Heart left ventricle (tissue), 16 donors: ENCODE data around the gene MAOA. TPM values are rescaled to one million over a fixed set of nuclear protein-coding genes. Genes with fewer than 3 reads are reported as not detected.

Experiments
- ATAC-seq, 4 donors: fragments of 200-7000 bp; cut with Tn5 transposase; one replicate each; pipeline ENCODE4 v1.9.1; 2020 to 2022; ENCODE audit warnings: moderate library complexity in 4 of 4, mild to moderate bottlenecking in 3 of 4, moderate number of reproducible peaks in 1 of 4
- DNase-seq, 5 donors: peaks; one replicate each; pipeline ENCODE4 v3.0.0-alpha.2; 2020
- H3K27ac ChIP-seq, 12 donors: fragments of 200-600 bp; sonication (generic) in 4 of 12; one replicate each; pipeline versions ENCODE4 v1.5.0 to v1.8.0; 2016 to 2022; ENCODE audit warnings: mild to moderate bottlenecking in 2 of 12
- H3K27me3 ChIP-seq, 9 donors: fragments of 200-600 bp; sonication (generic) in 2 of 9; one replicate each; pipeline versions ENCODE4 v1.5.1 to v1.8.0; 2016 to 2022; ENCODE audit warnings: mild to moderate bottlenecking in 3 of 9
- H3K36me3 ChIP-seq, 9 donors: fragments of 200-600 bp; sonication (generic) in 2 of 9; one replicate each; pipeline versions ENCODE4 v1.5.0 to v1.8.0; 2018 to 2022; ENCODE audit warnings: mild to moderate bottlenecking in 2 of 9
- H3K4me1 ChIP-seq, 12 donors: fragments of 200-600 bp; sonication (generic) in 4 of 12; one replicate each; pipeline versions ENCODE4 v1.5.0 to v1.8.0; 2016 to 2022; ENCODE audit warnings: mild to moderate bottlenecking in 3 of 12
- H3K4me3 ChIP-seq, 12 donors: fragments of 200-600 bp; sonication (generic) in 4 of 12; one replicate each; pipeline versions ENCODE4 v1.5.0 to v1.8.0; 2017 to 2022; ENCODE audit warnings: mild to moderate bottlenecking in 9 of 12, moderate library complexity in 4 of 12
- H3K9me3 ChIP-seq, 12 donors: fragments of 200-600 bp; sonication (generic) in 4 of 12; one replicate each; pipeline versions ENCODE4 v1.5.0 to v1.8.0; 2016 to 2022; ENCODE audit warnings: mild to moderate bottlenecking in 1 of 12
- CTCF ChIP-seq, 12 donors: fragments of 200-600 bp; sonication (generic) in 4 of 12; IDR thresholded peaks; one replicate each; pipeline versions ENCODE4 v1.5.0 to v1.8.0; 2018 to 2022; ENCODE audit warnings: antibody characterized with exemption in 12 of 12, mild to moderate bottlenecking in 5 of 12
- POLR2A ChIP-seq, 2 donors: fragments of 450-650 bp; IDR thresholded peaks; one replicate each; pipeline ENCODE4 v1.6.1; 2017; ENCODE audit warnings: antibody characterized with exemption in 2 of 2, mild to moderate bottlenecking in 2 of 2, moderate library complexity in 2 of 2
- WGBS, 4 donors: extraction: QIAGEN DNeasy Blood & Tissue Kit in 2 of 4; methylation state at CpG; one replicate each; pipeline versions ENCODE4 v1.1.5 to v1.1.7; 2013 to 2018; 5-methylcytosine and 5-hydroxymethylcytosine counted together
- intact Hi-C, 10 donors: fragments of 100-400 bp; cut with DNase I; formaldehyde crosslinking; loops; one replicate each; pipeline versions ENCODE4 v1.11.1 to v1.14.2; 2022
- polyA plus RNA-seq, 2 donors: library from polyadenylated mRNA; stranded (reverse); fragments of 200-250 nt; gene quantifications; one replicate each; pipeline ENCODE4 v1.2.3, GENCODE V29; 2013
- total RNA-seq, 9 donors: library from RNA; depleted of rRNA in 2 of 9; stranded (reverse); fragments of >200 nt in 2 of 9; fragmentation: NEBNext Ultra II Directional in 3 of 9; extraction: Animal tissue kit (Norgen Biotek cat#: 25700) in 3 of 9; gene quantifications; one replicate each; pipeline versions ENCODE4 v1.1.0 to v1.2.4, GENCODE V29; 2016 to 2023
- donor health status: ischemic (EF 13 %, LVEDD 7.1; RV severe dilation, severe dysfunction).
- donor health status: healthy with polysubstance abuse.
- donor health status: DM: no; HTN: yes; CAD: no.
- donor health status: DM: no; HTN: no; CAD: no.
- donor health status: ischemic (EF 25% LVEDD 6.9; RV normal size, moderate dysfunction).
- donor health status: ischemic (EF 25% LVEDD 5.7; RV mildly dilated, moderate dysfunction).
- donor health status: healthy.
- donor health status: DM: yes; HTN: yes; CAD: no.
- donor health status: ischemic (EF 35%, LVEDD 5.7; RV mildly dilated, moderate dysfunction).
- donor health status: nonischemic (EF 11% LVEDD 7.7; RV severe dilation, severe dysfunction).
- donor health status: DM: yes; HTN: yes; CAD: no.
- donor health status: PGD.
- donor health status: ischemic (EF 29% LVEDD 5.4; RV normal size, mild dysfunction).
- donor health status: nonischemic (EF 23%, LVEDD 6.1; RV moderate dilation, normal function).

The MAOA gene
- total and polyA plus RNA-seq, 11 donors = 38.2 to 320 (median 104) TPM

- Histone ChIP-seq H3K4me3 (no peak overlapping the region), H3K36me3 (no peaks in the 10 kb centered on the region)
These were observed 24.3 kb upstream of the MAOA start for GRCh38 chrX:43631841-43632240.

GRCh38 chrX:43633081-43633480 lies 23.0 kb upstream of the MAOA start:
- no peak for DNase-seq
- no peaks in the 10 kb centered on the region for H3K4me1 ChIP-seq

More at GRCh38 chrX:43631841-43632240, 24.3 kb upstream of the MAOA start:
- DNase-seq = no peak
- Histone ChIP-seq H3K27ac (no peak overlapping the region), H3K27me3 (peaks cover 0 to 5% (median 0%) of the 10 kb centered on the region in 9 donors), H3K4me1 (no peaks in the 10 kb centered on the region), H3K9me3 (no peaks in the 10 kb centered on the region)
- intact Hi-C loops = no loop called here
- ATAC-seq = no peak
- 65 to 77% (median 70%) methylated on average over 1 of the region's 1 CpG for WGBS, 4 donors
- no peak for TF ChIP-seq CTCF (IDR thresholded peaks at IDR 0.05)
- TF ChIP-seq POLR2A (IDR thresholded peaks at IDR 0.05) = no peak

GRCh38 chrX:43633757-43634156 lies 22.3 kb upstream of the MAOA start:
- Histone ChIP-seq H3K9me3 (no peaks in the 10 kb centered on the region), H3K4me1 (no peaks in the 10 kb centered on the region), H3K36me3 (no peaks in the 10 kb centered on the region), H3K27me3 (peaks cover 0 to 17% (median 0%) of the 10 kb centered on the region in 9 donors), H3K27ac (no peak overlapping the region), H3K4me3 (no peak overlapping the region)
- WGBS, 4 donors = 55 to 91% (median 72%) methylated on average over 3 of the region's 3 CpGs
- ATAC-seq = no peak
- no peak for DNase-seq
- intact Hi-C loops = no loop called here
- TF ChIP-seq POLR2A (IDR thresholded peaks at IDR 0.05) = no peak
- TF ChIP-seq CTCF (IDR thresholded peaks at IDR 0.05) = no peak

More at GRCh38 chrX:43633081-43633480, 23.0 kb upstream of the MAOA start:
- TF ChIP-seq POLR2A (IDR thresholded peaks at IDR 0.05) (no peak), CTCF (IDR thresholded peaks at IDR 0.05) (no peak)
- H3K27ac ChIP-seq = no peak overlapping the region
- no peak overlapping the region for H3K4me3 ChIP-seq
- H3K27me3 ChIP-seq = peaks cover 0 to 15% (median 0%) of the 10 kb centered on the region in 9 donors
- 35 to 70% (median 68%) methylated on average over 1 of the region's 1 CpG for WGBS, 4 donors
- H3K36me3 ChIP-seq = no peaks in the 10 kb centered on the region
- intact Hi-C loops = no loop called here
- no peak for ATAC-seq
- H3K9me3 ChIP-seq = no peaks in the 10 kb centered on the region

GRCh38 chrX:43640482-43640881 lies 15.6 kb upstream of the MAOA start:
- Histone ChIP-seq H3K27me3 (peaks cover 0 to 23% (median 0%) of the 10 kb centered on the region in 9 donors), H3K36me3 (no peaks in the 10 kb centered on the region), H3K4me1 (peaks cover 0 to 9% (median 0%) of the 10 kb centered on the region in 12 donors), H3K4me3 (no peak overlapping the region), H3K9me3 (no peaks in the 10 kb centered on the region), H3K27ac (no peak overlapping the region)
- no peak for ATAC-seq
- TF ChIP-seq CTCF (IDR thresholded peaks at IDR 0.05) = no peak
- TF ChIP-seq POLR2A (IDR thresholded peaks at IDR 0.05) = no peak
- 68 to 80% (median 74%) methylated on average over 5 of the region's 5 CpGs for WGBS, 4 donors
- intact Hi-C loops = no loop called here
- DNase-seq = no peak
